WTC11 (cell line): Measurements from ENCODE around the gene MLPH. TPM values are rescaled to one million over a fixed set of nuclear protein-coding genes. Genes with fewer than 3 reads are reported as not detected.

Experiments
- ATAC-seq: fragments of 200-7000 bp; cut with Tn5 transposase; 2 replicates; pipeline ENCODE4 v1.10.0; 2021; ENCODE audit warnings: mild to moderate bottlenecking, moderate library complexity
- CTCF ChIA-PET: fragments of 300-600 bp; sonication (Branson Sonifier 250); formaldehyde crosslinking; loops from one replicate; lab custom pipeline; 2021; ENCODE audit warnings: antibody characterized with exemption; lab: Charles Lee
- POLR2A ChIA-PET: fragments of 350-600 bp; sonication (Branson Sonifier 250); formaldehyde crosslinking; loops from one replicate; lab custom pipeline; 2021; ENCODE audit warnings: antibody characterized with exemption; lab: Charles Lee
- DNase-seq: peaks from one replicate; pipeline ENCODE4 v3.0.0; 2021; ENCODE audit warnings: low spot score
- H3K27ac Mint-ChIP-seq: 2 replicates; pipeline ENCODE4 v1.8.0; 2021; ENCODE audit warnings: mixed read lengths
- H3K27me3 Mint-ChIP-seq: 2 replicates; pipeline ENCODE4 v1.8.0; 2021; ENCODE audit warnings: low read depth, mild to moderate bottlenecking, moderate library complexity, mixed read lengths
- H3K36me3 Mint-ChIP-seq: 2 replicates; pipeline ENCODE4 v1.8.0; 2021; ENCODE audit warnings: mixed read lengths
- H3K4me1 Mint-ChIP-seq: 2 replicates; pipeline ENCODE4 v1.8.0; 2022; ENCODE audit warnings: mixed read lengths
- H3K4me3 Mint-ChIP-seq: 2 replicates; pipeline ENCODE4 v1.8.0; 2021; ENCODE audit warnings: mild to moderate bottlenecking, moderate library complexity, mixed read lengths
- H3K9me3 Mint-ChIP-seq: 2 replicates; pipeline ENCODE4 v1.8.0; 2021; ENCODE audit warnings: mixed read lengths
- EMX1 ChIP-seq: fragments of 250-450 bp; sonication (Bioruptor Pico); IDR thresholded peaks from 2 replicates; pipeline ENCODE4 v1.8.0; 2021; ENCODE audit warnings: mild to moderate bottlenecking
- FOXJ3 ChIP-seq: sonication (generic); formaldehyde crosslinking; IDR thresholded peaks from 2 replicates; pipeline ENCODE4 v1.9.0; 2021; ENCODE audit warnings: missing genetic modification reagents, mild to moderate bottlenecking, borderline replicate concordance
- GABPB1 ChIP-seq: sonication (generic); formaldehyde crosslinking; IDR thresholded peaks from 2 replicates; pipeline ENCODE4 v1.8.1; 2023; ENCODE audit warnings: mild to moderate bottlenecking, missing genetic modification reagents
- IRF2 ChIP-seq: sonication (generic); formaldehyde crosslinking; IDR thresholded peaks from 2 replicates; pipeline ENCODE4 v1.8.0; 2022; ENCODE audit warnings: low read depth, missing genetic modification reagents, borderline replicate concordance
- JAZF1 ChIP-seq: fragments of 250-450 bp; sonication (Bioruptor Pico); IDR thresholded peaks from 2 replicates; pipeline ENCODE4 v1.9.0; 2021; ENCODE audit warnings: moderate library complexity, mild to moderate bottlenecking, inconsistent platforms
- MYBL2 ChIP-seq: sonication (generic); formaldehyde crosslinking; IDR thresholded peaks from 2 replicates; pipeline ENCODE4 v1.8.1; 2023; ENCODE audit warnings: mild to moderate bottlenecking, moderate library complexity, missing genetic modification reagents
- ZNF121 ChIP-seq: sonication (generic); formaldehyde crosslinking; IDR thresholded peaks from 2 replicates; pipeline ENCODE4 v1.8.0; 2023; ENCODE audit warnings: missing genetic modification reagents
- ZNF317 ChIP-seq: sonication (generic); formaldehyde crosslinking; IDR thresholded peaks from 2 replicates; pipeline ENCODE4 v1.8.1; 2023; ENCODE audit warnings: low read depth, mild to moderate bottlenecking, moderate library complexity, missing genetic modification reagents, borderline replicate concordance
- ZNF396 ChIP-seq: fragments of 250-450 bp; sonication (Bioruptor Pico); IDR thresholded peaks from 2 replicates; pipeline ENCODE4 v1.8.0; 2021; ENCODE audit warnings: mild to moderate bottlenecking, moderate library complexity, borderline replicate concordance
- ZNF423 ChIP-seq: fragments of 250-450 bp; sonication (Bioruptor Pico); IDR thresholded peaks from 2 replicates; pipeline ENCODE4 v2.1.2; 2022; ENCODE audit warnings: mild to moderate bottlenecking, moderate library complexity
- total RNA-seq: library from RNA; stranded (reverse); gene quantifications from 3 replicates; pipeline ENCODE4 v1.2.3, GENCODE V29; 2021
- TF ChIP-seq, protein P1 (sequence below): fragments of 250-450 bp; sonication (Bioruptor Pico); IDR thresholded peaks from 2 replicates; pipeline ENCODE4 v1.9.0; 2021; ENCODE audit warnings: mild to moderate bottlenecking, borderline replicate concordance
- TF ChIP-seq, protein P2 (sequence below): sonication (generic); formaldehyde crosslinking; IDR thresholded peaks from 2 replicates; pipeline ENCODE4 v1.8.0; 2022; ENCODE audit warnings: missing genetic modification reagents

MLPH gene
- total RNA-seq, 1 experiment from 2014 or later = 10.3 TPM

DNA sequence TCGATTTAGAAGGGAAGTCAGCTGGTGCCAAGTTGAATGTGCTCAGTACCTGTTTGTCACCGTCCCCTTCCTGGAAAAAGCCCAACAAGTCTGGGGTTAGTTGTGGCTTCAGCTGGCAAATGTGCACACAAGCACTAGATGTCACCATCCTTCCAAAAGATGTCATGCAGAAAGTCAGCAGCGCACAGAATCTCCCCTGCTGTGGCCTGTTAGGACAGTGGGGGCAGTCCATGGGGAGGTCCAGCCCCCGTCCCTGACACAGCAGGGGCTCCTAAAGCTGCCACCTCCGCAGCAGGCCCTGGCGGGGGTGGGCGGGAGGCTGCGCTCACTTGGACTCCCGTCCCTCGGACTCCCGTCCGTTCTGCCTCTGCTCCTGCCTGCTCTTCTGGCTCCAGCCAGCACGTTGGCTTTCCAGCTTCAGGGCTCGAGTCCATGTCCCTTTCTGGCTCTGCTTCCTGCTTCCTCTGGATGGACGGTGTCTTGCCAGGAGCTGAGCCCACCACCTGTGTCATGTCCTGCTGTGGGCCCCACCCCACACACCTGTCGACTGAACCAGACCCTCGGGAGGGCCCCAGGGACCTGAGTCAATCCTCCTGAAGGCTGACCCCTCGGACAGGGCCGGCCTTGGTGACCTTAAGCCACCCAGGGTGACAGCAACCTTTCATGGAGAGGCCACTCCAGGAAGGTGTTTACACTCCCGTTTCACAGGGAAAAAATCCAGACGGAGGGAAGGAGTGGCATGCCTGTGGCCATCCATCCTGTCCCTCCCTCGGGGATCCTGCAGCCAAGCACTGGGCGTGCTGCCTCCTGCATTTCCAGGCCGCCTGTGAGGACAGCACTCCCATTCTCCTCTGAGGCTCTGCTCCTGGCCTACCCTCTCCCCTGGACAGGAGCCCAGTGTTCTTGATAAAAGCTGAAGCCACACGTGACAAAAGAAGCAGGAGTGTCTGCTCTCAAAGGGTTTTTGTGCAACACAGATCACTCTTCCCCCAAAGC lies 95.0 kb downstream of the MLPH start (continued):
- no peak for TF ChIP-seq EMX1
- TF ChIP-seq IRF2 = no peak
- TF ChIP-seq, protein P1, sequence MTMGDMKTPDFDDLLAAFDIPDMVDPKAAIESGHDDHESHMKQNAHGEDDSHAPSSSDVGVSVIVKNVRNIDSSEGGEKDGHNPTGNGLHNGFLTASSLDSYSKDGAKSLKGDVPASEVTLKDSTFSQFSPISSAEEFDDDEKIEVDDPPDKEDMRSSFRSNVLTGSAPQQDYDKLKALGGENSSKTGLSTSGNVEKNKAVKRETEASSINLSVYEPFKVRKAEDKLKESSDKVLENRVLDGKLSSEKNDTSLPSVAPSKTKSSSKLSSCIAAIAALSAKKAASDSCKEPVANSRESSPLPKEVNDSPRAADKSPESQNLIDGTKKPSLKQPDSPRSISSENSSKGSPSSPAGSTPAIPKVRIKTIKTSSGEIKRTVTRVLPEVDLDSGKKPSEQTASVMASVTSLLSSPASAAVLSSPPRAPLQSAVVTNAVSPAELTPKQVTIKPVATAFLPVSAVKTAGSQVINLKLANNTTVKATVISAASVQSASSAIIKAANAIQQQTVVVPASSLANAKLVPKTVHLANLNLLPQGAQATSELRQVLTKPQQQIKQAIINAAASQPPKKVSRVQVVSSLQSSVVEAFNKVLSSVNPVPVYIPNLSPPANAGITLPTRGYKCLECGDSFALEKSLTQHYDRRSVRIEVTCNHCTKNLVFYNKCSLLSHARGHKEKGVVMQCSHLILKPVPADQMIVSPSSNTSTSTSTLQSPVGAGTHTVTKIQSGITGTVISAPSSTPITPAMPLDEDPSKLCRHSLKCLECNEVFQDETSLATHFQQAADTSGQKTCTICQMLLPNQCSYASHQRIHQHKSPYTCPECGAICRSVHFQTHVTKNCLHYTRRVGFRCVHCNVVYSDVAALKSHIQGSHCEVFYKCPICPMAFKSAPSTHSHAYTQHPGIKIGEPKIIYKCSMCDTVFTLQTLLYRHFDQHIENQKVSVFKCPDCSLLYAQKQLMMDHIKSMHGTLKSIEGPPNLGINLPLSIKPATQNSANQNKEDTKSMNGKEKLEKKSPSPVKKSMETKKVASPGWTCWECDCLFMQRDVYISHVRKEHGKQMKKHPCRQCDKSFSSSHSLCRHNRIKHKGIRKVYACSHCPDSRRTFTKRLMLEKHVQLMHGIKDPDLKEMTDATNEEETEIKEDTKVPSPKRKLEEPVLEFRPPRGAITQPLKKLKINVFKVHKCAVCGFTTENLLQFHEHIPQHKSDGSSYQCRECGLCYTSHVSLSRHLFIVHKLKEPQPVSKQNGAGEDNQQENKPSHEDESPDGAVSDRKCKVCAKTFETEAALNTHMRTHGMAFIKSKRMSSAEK (CRISPR knock-in tag) = no peak
- 0 out of 2 replicates have a peak, but pooled peaks have one; percentile 12 for TF ChIP-seq ZNF423
- TF ChIP-seq JAZF1 (CRISPR knock-in tag) = no peak
- TF ChIP-seq ZNF317 = no peak
- TF ChIP-seq, protein P2, sequence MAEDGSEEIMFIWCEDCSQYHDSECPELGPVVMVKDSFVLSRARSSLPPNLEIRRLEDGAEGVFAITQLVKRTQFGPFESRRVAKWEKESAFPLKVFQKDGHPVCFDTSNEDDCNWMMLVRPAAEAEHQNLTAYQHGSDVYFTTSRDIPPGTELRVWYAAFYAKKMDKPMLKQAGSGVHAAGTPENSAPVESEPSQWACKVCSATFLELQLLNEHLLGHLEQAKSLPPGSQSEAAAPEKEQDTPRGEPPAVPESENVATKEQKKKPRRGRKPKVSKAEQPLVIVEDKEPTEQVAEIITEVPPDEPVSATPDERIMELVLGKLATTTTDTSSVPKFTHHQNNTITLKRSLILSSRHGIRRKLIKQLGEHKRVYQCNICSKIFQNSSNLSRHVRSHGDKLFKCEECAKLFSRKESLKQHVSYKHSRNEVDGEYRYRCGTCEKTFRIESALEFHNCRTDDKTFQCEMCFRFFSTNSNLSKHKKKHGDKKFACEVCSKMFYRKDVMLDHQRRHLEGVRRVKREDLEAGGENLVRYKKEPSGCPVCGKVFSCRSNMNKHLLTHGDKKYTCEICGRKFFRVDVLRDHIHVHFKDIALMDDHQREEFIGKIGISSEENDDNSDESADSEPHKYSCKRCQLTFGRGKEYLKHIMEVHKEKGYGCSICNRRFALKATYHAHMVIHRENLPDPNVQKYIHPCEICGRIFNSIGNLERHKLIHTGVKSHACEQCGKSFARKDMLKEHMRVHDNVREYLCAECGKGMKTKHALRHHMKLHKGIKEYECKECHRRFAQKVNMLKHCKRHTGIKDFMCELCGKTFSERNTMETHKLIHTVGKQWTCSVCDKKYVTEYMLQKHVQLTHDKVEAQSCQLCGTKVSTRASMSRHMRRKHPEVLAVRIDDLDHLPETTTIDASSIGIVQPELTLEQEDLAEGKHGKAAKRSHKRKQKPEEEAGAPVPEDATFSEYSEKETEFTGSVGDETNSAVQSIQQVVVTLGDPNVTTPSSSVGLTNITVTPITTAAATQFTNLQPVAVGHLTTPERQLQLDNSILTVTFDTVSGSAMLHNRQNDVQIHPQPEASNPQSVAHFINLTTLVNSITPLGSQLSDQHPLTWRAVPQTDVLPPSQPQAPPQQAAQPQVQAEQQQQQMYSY (CRISPR knock-in tag) = peak; percentile 56
- TF ChIP-seq ZNF121 (CRISPR knock-in tag) = no peak
- 0 out of 2 replicates have a peak, but pooled peaks have one; percentile 54 for TF ChIP-seq GABPB1 (CRISPR knock-in tag)
- no peak for TF ChIP-seq FOXJ3

DNA sequence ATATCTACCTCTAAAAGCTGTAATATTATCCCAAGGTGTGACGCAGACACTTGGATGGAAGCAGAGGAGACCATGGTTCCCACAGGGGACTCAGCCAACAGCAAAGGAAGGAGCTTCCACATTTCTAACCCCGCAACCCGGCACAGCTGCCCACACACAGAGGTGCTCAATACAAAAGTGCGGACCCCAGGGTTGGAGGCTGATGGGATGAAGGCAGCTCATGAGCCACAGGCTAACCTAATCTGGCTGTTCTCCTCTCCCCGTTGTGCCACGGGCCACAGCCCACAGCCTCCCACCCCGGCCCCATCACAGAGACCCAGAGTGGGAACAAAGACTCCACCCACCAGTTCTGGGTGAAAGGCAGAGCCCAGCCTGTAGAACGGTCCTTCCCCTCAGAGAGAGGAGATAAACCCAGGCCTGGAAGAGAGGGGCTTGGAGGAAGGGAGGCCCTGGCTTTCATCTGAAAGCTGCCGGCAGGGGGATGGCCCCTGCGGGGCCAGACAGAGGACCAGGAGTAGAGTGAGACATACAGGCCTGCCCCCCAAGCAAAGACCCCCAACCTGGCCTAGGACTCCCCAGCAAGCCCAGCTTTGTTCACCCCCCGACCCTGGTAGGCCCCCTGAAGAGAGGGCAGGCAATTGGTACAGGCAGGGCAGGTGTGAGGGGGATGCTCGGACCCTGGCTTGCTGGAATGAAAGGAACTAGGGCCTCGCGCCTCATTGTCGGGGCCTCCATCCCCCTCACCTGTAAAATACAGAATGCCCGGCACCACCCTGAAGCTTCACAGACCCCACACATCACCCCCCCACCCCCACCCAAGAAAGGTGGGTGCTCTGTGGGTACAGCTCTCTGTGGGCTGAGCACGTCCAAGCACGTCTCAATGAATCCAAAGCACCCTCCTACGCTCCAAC lies 96.6 kb downstream of the MLPH start:
- H3K27ac Mint-ChIP-seq = no peak overlapping the region
- TF ChIP-seq ZNF396 (CRISPR knock-in tag) (no peak), MYBL2 (CRISPR knock-in tag) (no peak)
- TF ChIP-seq, protein P2 (CRISPR knock-in tag) = 0 out of 2 replicates have a peak, but pooled peaks have one; percentile 48
- H3K4me3 Mint-ChIP-seq = no peak overlapping the region
- no peaks in the 10 kb centered on the region for H3K27me3 Mint-ChIP-seq
- peaks cover 41% of the 10 kb centered on the region for H3K36me3 Mint-ChIP-seq
- DNase-seq (no peak), ATAC-seq (no peak)
- CTCF ChIA-PET = interaction anchor here (0.9 to 6.9 kb wide), 4 partner anchors 11 to 162 kb away, joined by 3 to 69 read pairs (median 10); no protein-coding TSS in a partner anchor
- POLR2A ChIA-PET = interaction anchor here (2.1 kb wide), 1 partner anchor 10 kb away, joined by 8 read pairs; no protein-coding TSS in a partner anchor
- peaks cover 47% of the 10 kb centered on the region for H3K4me1 Mint-ChIP-seq
- H3K9me3 Mint-ChIP-seq = no peaks in the 10 kb centered on the region
